Activated T-cell treated with anti-CD3 and anti-CD28 coated beads, Interleukin-2, amount 50 U/mL, for 24 hours (primary cell): ENCODE measurements around the gene RANBP10.

Source experiments
- DNase-seq: peaks from one replicate; pipeline ENCODE4 v3.0.0-alpha.2; 2020
- H3K27ac Mint-ChIP-seq: 2 replicates; pipeline ENCODE4 v1.8.0; 2020; ENCODE audit warnings: mild to moderate bottlenecking, mixed read lengths
- H3K27me3 Mint-ChIP-seq: 2 replicates; pipeline ENCODE4 v1.8.0; 2020; ENCODE audit warnings: mixed read lengths
- H3K36me3 Mint-ChIP-seq: 2 replicates; pipeline ENCODE4 v1.8.0; 2020; ENCODE audit warnings: low read depth, mixed read lengths
- H3K4me1 Mint-ChIP-seq: 2 replicates; pipeline ENCODE4 v1.8.0; 2020; ENCODE audit warnings: low read depth, mixed read lengths
- H3K4me3 Mint-ChIP-seq: 2 replicates; pipeline ENCODE4 v1.8.0; 2020; ENCODE audit warnings: mild to moderate bottlenecking, moderate library complexity, mixed read lengths
- H3K9me3 Mint-ChIP-seq: 2 replicates; pipeline ENCODE4 v1.8.0; 2020; ENCODE audit warnings: mixed read lengths

RANBP10 gene

GRCh38 chr16:67805718-67806427 lies 487 bp downstream of the RANBP10 start:
- Mint-ChIP-seq H3K9me3 (no peaks in the 10 kb centered on the region), H3K27ac (peak overlapping the region; percentile 99), H3K27me3 (no peaks in the 10 kb centered on the region), H3K4me1 (peaks cover 50% of the 10 kb centered on the region), H3K4me3 (peak overlapping the region; percentile 93), H3K36me3 (peaks cover 53% of the 10 kb centered on the region)
- DNase-seq, result no peak

GRCh38 chr16:67804853-67805542 lies 1.4 kb downstream of the RANBP10 start:
- Mint-ChIP-seq H3K27ac (peak overlapping the region; percentile 99), H3K9me3 (no peaks in the 10 kb centered on the region), H3K36me3 (peaks cover 62% of the 10 kb centered on the region), H3K4me3 (peak overlapping the region; percentile 93), H3K4me1 (peaks cover 59% of the 10 kb centered on the region), H3K27me3 (no peaks in the 10 kb centered on the region)
- DNase-seq, result no peak

- H3K4me1 Mint-ChIP-seq, result peaks cover 63% of the 10 kb centered on the region
- peaks cover 67% of the 10 kb centered on the region for H3K36me3 Mint-ChIP-seq
- DNase-seq, result no peak
- peak overlapping the region; percentile 72 for H3K27ac Mint-ChIP-seq
- no peak overlapping the region for H3K4me3 Mint-ChIP-seq
- H3K9me3 Mint-ChIP-seq, result no peaks in the 10 kb centered on the region
- no peaks in the 10 kb centered on the region for H3K27me3 Mint-ChIP-seq
These were observed 2.5 kb downstream of the RANBP10 start for GRCh38 chr16:67803894-67804293.

- no peak for DNase-seq
- peak overlapping the region; percentile 83 for H3K27ac Mint-ChIP-seq
- peaks cover 69% of the 10 kb centered on the region for H3K4me1 Mint-ChIP-seq
- peaks cover 83% of the 10 kb centered on the region for H3K36me3 Mint-ChIP-seq
- H3K27me3 Mint-ChIP-seq, result no peaks in the 10 kb centered on the region
- no peaks in the 10 kb centered on the region for H3K9me3 Mint-ChIP-seq
- H3K4me3 Mint-ChIP-seq, result peak overlapping the region; percentile 25
These were observed 4.5 kb downstream of the RANBP10 start for GRCh38 chr16:67801883-67802282.

GRCh38 chr16:67801241-67801640 lies 5.1 kb downstream of the RANBP10 start:
- Mint-ChIP-seq H3K4me3 (no peak overlapping the region), H3K36me3 (peaks cover 87% of the 10 kb centered on the region), H3K4me1 (peaks cover 74% of the 10 kb centered on the region), H3K27ac (no peak overlapping the region), H3K27me3 (no peaks in the 10 kb centered on the region), H3K9me3 (no peaks in the 10 kb centered on the region)
- DNase-seq, result no peak

- peaks cover 81% of the 10 kb centered on the region for H3K36me3 Mint-ChIP-seq
- H3K4me3 Mint-ChIP-seq, result no peak overlapping the region
- DNase-seq, result no peak
- H3K27me3 Mint-ChIP-seq, result no peaks in the 10 kb centered on the region
- peaks cover 70% of the 10 kb centered on the region for H3K4me1 Mint-ChIP-seq
- no peaks in the 10 kb centered on the region for H3K9me3 Mint-ChIP-seq
- peak overlapping the region; percentile 63 for H3K27ac Mint-ChIP-seq
These were observed 5.9 kb downstream of the RANBP10 start for GRCh38 chr16:67800338-67800926.

- Mint-ChIP-seq H3K27ac (no peak overlapping the region), H3K27me3 (no peaks in the 10 kb centered on the region), H3K4me3 (no peak overlapping the region), H3K9me3 (no peaks in the 10 kb centered on the region), H3K4me1 (peaks cover 39% of the 10 kb centered on the region), H3K36me3 (peaks cover 46% of the 10 kb centered on the region)
- no peak for DNase-seq
These were observed 10.2 kb downstream of the RANBP10 start for GRCh38 chr16:67796099-67796718.

GRCh38 chr16:67790071-67790470 lies 16.3 kb downstream of the RANBP10 start:
- Mint-ChIP-seq H3K27ac (no peak overlapping the region), H3K9me3 (no peaks in the 10 kb centered on the region), H3K36me3 (peaks cover 14% of the 10 kb centered on the region), H3K4me1 (peaks cover 16% of the 10 kb centered on the region), H3K4me3 (no peak overlapping the region), H3K27me3 (no peaks in the 10 kb centered on the region)
- DNase-seq, result no peak

- no peaks in the 10 kb centered on the region for H3K9me3 Mint-ChIP-seq
- H3K4me3 Mint-ChIP-seq, result no peak overlapping the region
- DNase-seq, result no peak
- H3K27ac Mint-ChIP-seq, result no peak overlapping the region
- peaks cover 22% of the 10 kb centered on the region for H3K4me1 Mint-ChIP-seq
- H3K27me3 Mint-ChIP-seq, result no peaks in the 10 kb centered on the region
- peaks cover 20% of the 10 kb centered on the region for H3K36me3 Mint-ChIP-seq
These were observed 19.9 kb downstream of the RANBP10 start for GRCh38 chr16:67786491-67786890.

- Mint-ChIP-seq H3K4me3 (no peak overlapping the region), H3K27me3 (no peaks in the 10 kb centered on the region), H3K9me3 (no peaks in the 10 kb centered on the region), H3K27ac (no peak overlapping the region), H3K36me3 (peaks cover 21% of the 10 kb centered on the region), H3K4me1 (peaks cover 37% of the 10 kb centered on the region)
- no peak for DNase-seq
These were observed 23.0 kb downstream of the RANBP10 start for GRCh38 chr16:67783353-67783725.

- Mint-ChIP-seq H3K9me3 (no peaks in the 10 kb centered on the region), H3K27me3 (no peaks in the 10 kb centered on the region), H3K4me3 (no peak overlapping the region), H3K36me3 (peaks cover 22% of the 10 kb centered on the region), H3K27ac (no peak overlapping the region), H3K4me1 (peaks cover 37% of the 10 kb centered on the region)
- DNase-seq, result no peak
These were observed 23.6 kb downstream of the RANBP10 start for GRCh38 chr16:67782567-67783352.

GRCh38 chr16:67781565-67781921 lies 24.8 kb downstream of the RANBP10 start:
- peaks cover 23% of the 10 kb centered on the region for H3K36me3 Mint-ChIP-seq
- peaks cover 35% of the 10 kb centered on the region for H3K4me1 Mint-ChIP-seq
- no peaks in the 10 kb centered on the region for H3K9me3 Mint-ChIP-seq
- H3K27me3 Mint-ChIP-seq, result no peaks in the 10 kb centered on the region
- peak overlapping the region; percentile 67 for H3K27ac Mint-ChIP-seq
- H3K4me3 Mint-ChIP-seq, result no peak overlapping the region
- no peak for DNase-seq

GRCh38 chr16:67780847-67781564 lies 25.4 kb downstream of the RANBP10 start:
- Mint-ChIP-seq H3K36me3 (peaks cover 22% of the 10 kb centered on the region), H3K4me1 (peaks cover 32% of the 10 kb centered on the region), H3K27ac (peak overlapping the region; percentile 67), H3K27me3 (no peaks in the 10 kb centered on the region), H3K4me3 (no peak overlapping the region), H3K9me3 (no peaks in the 10 kb centered on the region)
- DNase-seq, result no peak
